ENCODE data around the gene MARK3.
A peak's percentile ranks its signal among the peaks of the same experiment; 100 is the strongest.

The MARK3 gene

DNA sequence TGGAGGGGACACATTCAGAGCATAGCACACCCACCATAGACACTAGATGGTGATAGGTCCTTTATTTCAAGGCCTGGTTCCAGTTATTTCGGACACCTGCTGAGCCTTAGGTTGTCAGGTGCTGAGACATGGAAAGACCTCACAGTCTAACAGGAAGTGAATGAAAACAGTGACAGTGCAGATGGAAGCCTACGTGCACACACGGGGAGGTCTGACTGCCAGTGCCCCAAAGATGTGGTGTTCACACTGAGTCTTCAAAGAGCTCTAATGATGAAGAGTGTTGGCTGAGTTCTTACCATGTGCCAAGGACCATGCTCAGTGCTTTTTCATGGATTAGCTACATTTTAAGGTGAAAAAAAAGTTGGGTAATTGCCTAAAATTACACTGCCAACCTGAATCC lies 90.8 kb downstream of the MARK3 start:
- Histone ChIP-seq H3K27ac (ENCODE audit: low read depth, low read length) (no peak overlapping the region), H3K36me3 (ENCODE audit: control insufficient read depth in 5 of 5, insufficient read depth in 5 of 5, low read length in 5 of 5) (peaks cover 18 to 72% (median 51%) of the 10 kb centered on the region in 5 donors), H3K4me3 (ENCODE audit: low read depth in 1 of 5, low read length in 5 of 5) (no peak overlapping the region), H3K27me3 (ENCODE audit: control insufficient read depth in 5 of 5, insufficient read depth in 4 of 5, low read length in 5 of 5) (no peaks in the 10 kb centered on the region), H3K4me1 (ENCODE audit: control insufficient read depth in 5 of 5, insufficient read depth in 5 of 5, low read length in 5 of 5) (peaks cover 0 to 12% (median 4%) of the 10 kb centered on the region in 5 donors), H3K9ac (ENCODE audit: low read length in 5 of 5) (no peak overlapping the region), H3K9me3 (ENCODE audit: control insufficient read depth in 5 of 5, low read length in 5 of 5) (no peaks in the 10 kb centered on the region)

DNA sequence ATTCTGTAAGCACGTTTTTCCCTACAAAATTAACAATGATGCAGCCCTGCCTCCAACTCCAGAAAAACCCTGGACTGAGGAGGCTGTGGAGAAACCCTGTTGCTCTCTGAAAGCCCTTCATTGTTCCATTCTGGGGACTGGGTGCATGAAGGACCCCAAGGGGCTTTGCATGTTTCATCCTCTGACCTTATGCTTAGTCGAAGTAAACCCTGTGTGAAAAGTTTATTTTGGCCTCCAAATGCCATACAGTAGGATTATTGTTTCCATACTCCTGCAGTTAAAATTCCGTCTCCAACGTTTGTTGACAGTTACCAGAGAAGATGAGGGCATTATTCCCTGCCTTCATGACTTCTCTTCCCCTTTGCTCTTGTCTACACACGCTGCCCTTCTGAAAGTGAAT lies 91.4 kb downstream of the MARK3 start:
- peaks cover 0 to 12% (median 4%) of the 10 kb centered on the region in 5 donors for H3K4me1 ChIP-seq (ENCODE audit: control insufficient read depth in 5 of 5, insufficient read depth in 5 of 5, low read length in 5 of 5)
- H3K9ac ChIP-seq (ENCODE audit: low read length in 5 of 5), result no peak overlapping the region
- peaks cover 21 to 71% (median 47%) of the 10 kb centered on the region in 5 donors for H3K36me3 ChIP-seq (ENCODE audit: control insufficient read depth in 5 of 5, insufficient read depth in 5 of 5, low read length in 5 of 5)
- no peaks in the 10 kb centered on the region for H3K9me3 ChIP-seq (ENCODE audit: control insufficient read depth in 5 of 5, low read length in 5 of 5)
- H3K4me3 ChIP-seq (ENCODE audit: low read depth in 1 of 5, low read length in 5 of 5), result no peak overlapping the region
- H3K27ac ChIP-seq (ENCODE audit: low read depth, low read length), result no peak overlapping the region
- H3K27me3 ChIP-seq (ENCODE audit: control insufficient read depth in 5 of 5, insufficient read depth in 4 of 5, low read length in 5 of 5), result no peaks in the 10 kb centered on the region

DNA sequence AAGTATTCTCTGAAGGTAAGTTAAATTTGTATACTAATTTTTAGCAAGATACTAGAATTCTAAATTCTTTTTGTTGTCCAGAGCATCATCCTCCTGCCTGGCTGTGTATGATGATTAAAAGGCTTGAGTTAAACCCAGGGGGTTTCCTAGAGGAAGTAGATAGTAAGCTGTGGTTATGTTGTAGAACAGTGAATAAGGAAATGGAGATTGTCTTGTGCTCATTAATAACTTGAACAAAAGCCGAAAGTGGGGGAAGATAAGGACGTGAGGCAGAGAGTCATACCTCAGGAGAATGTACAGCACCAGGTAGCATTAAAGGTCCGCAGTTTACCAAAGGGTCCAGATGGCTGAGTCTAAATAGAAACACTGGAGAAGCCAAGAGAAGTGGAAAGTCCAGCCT lies 95.4 kb downstream of the MARK3 start:
- Histone ChIP-seq H3K9ac (ENCODE audit: low read length in 5 of 5) (no peak overlapping the region), H3K27ac (ENCODE audit: low read depth, low read length) (no peak overlapping the region), H3K27me3 (ENCODE audit: control insufficient read depth in 5 of 5, insufficient read depth in 4 of 5, low read length in 5 of 5) (no peaks in the 10 kb centered on the region), H3K36me3 (ENCODE audit: control insufficient read depth in 5 of 5, insufficient read depth in 5 of 5, low read length in 5 of 5) (peaks cover 27 to 67% (median 43%) of the 10 kb centered on the region in 5 donors), H3K4me3 (ENCODE audit: low read depth in 1 of 5, low read length in 5 of 5) (no peak overlapping the region), H3K4me1 (ENCODE audit: control insufficient read depth in 5 of 5, insufficient read depth in 5 of 5, low read length in 5 of 5) (no peaks in the 10 kb centered on the region), H3K9me3 (ENCODE audit: control insufficient read depth in 5 of 5, low read length in 5 of 5) (no peaks in the 10 kb centered on the region)

DNA sequence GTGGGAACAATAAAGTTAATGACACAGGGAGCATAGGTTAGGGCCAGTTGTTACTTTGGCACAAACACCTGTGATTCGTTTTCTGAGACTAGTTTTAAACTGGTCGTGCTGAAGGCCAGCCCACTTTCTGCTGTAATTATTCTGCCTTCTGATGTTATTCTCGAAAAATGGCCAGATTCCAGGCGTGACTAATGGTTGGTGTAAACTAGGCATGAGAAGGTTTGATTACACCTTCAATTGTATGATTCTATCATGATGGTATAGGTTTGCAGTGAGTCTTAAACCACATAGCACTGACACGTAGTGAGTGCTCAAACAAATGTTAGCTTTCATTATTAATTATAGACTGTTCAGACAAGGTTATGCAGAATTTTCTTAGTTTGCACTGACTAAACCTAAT lies 98.4 kb downstream of the MARK3 start:
- no peak overlapping the region for H3K9ac ChIP-seq (ENCODE audit: low read length in 5 of 5)
- H3K27ac ChIP-seq (ENCODE audit: low read depth, low read length), result no peak overlapping the region
- H3K27me3 ChIP-seq (ENCODE audit: control insufficient read depth in 5 of 5, insufficient read depth in 4 of 5, low read length in 5 of 5), result no peaks in the 10 kb centered on the region
- H3K4me3 ChIP-seq (ENCODE audit: low read depth in 1 of 5, low read length in 5 of 5), result no peak overlapping the region
- H3K36me3 ChIP-seq (ENCODE audit: control insufficient read depth in 5 of 5, insufficient read depth in 5 of 5, low read length in 5 of 5), result peaks cover 27 to 55% (median 36%) of the 10 kb centered on the region in 5 donors
- H3K9me3 ChIP-seq (ENCODE audit: control insufficient read depth in 5 of 5, low read length in 5 of 5), result no peaks in the 10 kb centered on the region
- no peaks in the 10 kb centered on the region for H3K4me1 ChIP-seq (ENCODE audit: control insufficient read depth in 5 of 5, insufficient read depth in 5 of 5, low read length in 5 of 5)

DNA sequence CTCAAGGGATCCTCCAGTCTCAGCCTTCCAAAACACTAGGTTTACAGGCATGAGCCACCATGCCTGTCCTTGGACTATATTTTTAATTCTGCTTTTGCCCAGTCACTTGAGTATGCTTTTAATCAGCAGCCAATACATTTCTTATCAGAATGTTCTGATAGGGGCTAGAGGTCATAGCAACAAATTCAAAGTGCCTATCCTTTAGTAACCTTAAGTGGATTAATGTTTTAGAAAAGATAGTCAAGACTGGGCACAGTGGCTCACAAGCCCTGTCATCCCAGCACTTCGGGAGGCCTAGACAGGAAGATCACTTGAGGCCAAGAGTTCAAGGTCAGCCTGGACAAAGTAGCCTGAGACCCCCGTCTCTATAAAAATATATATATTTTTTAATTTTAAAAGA lies 100.3 kb downstream of the MARK3 start:
- H3K4me3 ChIP-seq (ENCODE audit: low read depth in 1 of 5, low read length in 5 of 5), result no peak overlapping the region
- H3K9ac ChIP-seq (ENCODE audit: low read length in 5 of 5), result no peak overlapping the region
- H3K36me3 ChIP-seq (ENCODE audit: control insufficient read depth in 5 of 5, insufficient read depth in 5 of 5, low read length in 5 of 5), result peaks cover 27 to 56% (median 38%) of the 10 kb centered on the region in 5 donors

DNA sequence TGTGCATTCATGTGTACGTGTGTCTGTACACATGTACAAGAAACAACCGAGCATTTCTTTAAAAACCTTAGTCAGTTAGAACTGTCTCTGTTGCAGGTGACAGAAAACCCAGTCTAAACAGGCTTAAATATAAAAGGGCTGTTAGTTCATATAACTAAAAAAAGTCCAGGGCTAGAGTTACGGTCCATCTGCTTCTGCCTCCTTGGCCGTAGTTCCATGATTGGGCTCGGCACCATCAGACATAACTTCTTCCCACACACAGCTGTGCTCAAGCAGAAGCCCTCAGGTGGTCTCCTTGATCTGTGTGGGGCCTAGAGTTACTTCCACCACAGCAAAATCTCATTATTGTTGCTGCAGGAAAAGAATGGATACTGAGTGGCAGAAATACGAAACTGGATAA lies 102.9 kb downstream of the MARK3 start:
- Histone ChIP-seq H3K9ac (ENCODE audit: low read length in 5 of 5) (no peak overlapping the region), H3K9me3 (ENCODE audit: control insufficient read depth in 5 of 5, low read length in 5 of 5) (no peaks in the 10 kb centered on the region), H3K4me1 (ENCODE audit: control insufficient read depth in 5 of 5, insufficient read depth in 5 of 5, low read length in 5 of 5) (peaks cover 2 to 15% (median 7%) of the 10 kb centered on the region in 5 donors), H3K36me3 (ENCODE audit: control insufficient read depth in 5 of 5, insufficient read depth in 5 of 5, low read length in 5 of 5) (peaks cover 19 to 60% (median 37%) of the 10 kb centered on the region in 5 donors), H3K27ac (ENCODE audit: low read depth, low read length) (no peak overlapping the region), H3K4me3 (ENCODE audit: low read depth in 1 of 5, low read length in 5 of 5) (no peak overlapping the region), H3K27me3 (ENCODE audit: control insufficient read depth in 5 of 5, insufficient read depth in 4 of 5, low read length in 5 of 5) (no peaks in the 10 kb centered on the region)

More for the DNA sequence above, 100.3 kb downstream of the MARK3 start:
- Histone ChIP-seq H3K27me3 (ENCODE audit: control insufficient read depth in 5 of 5, insufficient read depth in 4 of 5, low read length in 5 of 5) (no peaks in the 10 kb centered on the region), H3K4me1 (ENCODE audit: control insufficient read depth in 5 of 5, insufficient read depth in 5 of 5, low read length in 5 of 5) (peaks cover 0 to 5% (median 0%) of the 10 kb centered on the region in 5 donors), H3K27ac (ENCODE audit: low read depth, low read length) (no peak overlapping the region), H3K9me3 (ENCODE audit: control insufficient read depth in 5 of 5, low read length in 5 of 5) (no peaks in the 10 kb centered on the region)

DNA sequence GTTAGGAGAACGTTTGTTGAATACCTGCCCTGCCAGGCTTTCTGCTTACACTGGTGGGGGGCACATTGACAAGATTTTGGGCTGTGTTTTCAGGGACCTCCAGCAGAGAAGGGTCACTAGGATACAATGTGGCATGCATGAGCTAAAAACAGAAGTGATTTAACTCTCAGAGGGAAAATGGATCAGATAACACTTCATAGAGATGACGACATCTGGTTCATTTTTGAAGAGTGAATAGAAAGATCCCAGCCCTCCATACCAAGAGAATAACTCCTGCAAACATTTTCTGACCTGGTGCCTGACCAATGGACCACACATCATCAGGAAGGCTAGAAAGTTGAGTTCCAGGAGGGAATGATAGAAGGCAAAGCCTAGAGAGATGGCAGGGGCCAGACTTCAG lies 103.7 kb downstream of the MARK3 start:
- Histone ChIP-seq H3K9ac (ENCODE audit: low read length in 5 of 5) (no peak overlapping the region), H3K36me3 (ENCODE audit: control insufficient read depth in 5 of 5, insufficient read depth in 5 of 5, low read length in 5 of 5) (peaks cover 11 to 58% (median 35%) of the 10 kb centered on the region in 5 donors), H3K9me3 (ENCODE audit: control insufficient read depth in 5 of 5, low read length in 5 of 5) (no peaks in the 10 kb centered on the region), H3K4me3 (ENCODE audit: low read depth in 1 of 5, low read length in 5 of 5) (no peak overlapping the region), H3K27me3 (ENCODE audit: control insufficient read depth in 5 of 5, insufficient read depth in 4 of 5, low read length in 5 of 5) (no peaks in the 10 kb centered on the region), H3K4me1 (ENCODE audit: control insufficient read depth in 5 of 5, insufficient read depth in 5 of 5, low read length in 5 of 5) (peaks cover 2 to 21% (median 8%) of the 10 kb centered on the region in 5 donors), H3K27ac (ENCODE audit: low read depth, low read length) (no peak overlapping the region)

DNA sequence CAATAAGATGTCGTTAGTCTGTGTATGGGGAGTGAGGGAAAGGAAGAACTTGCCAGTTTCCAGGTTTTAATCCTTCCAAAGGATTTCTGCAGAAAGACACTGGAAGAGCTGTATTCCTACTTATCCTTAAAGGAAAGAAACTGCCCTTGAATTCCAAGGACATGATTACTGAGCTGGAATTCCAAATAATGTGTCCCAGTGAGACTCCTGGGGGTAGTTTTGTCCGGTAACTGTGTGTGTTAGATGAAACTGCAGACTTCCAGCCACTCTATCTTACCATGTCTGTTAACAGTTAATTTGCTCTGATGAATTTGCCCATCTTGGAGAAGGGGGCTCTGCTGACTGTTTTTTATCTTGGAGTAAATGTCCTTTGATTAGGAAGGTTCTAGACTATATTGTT lies 104.4 kb downstream of the MARK3 start:
- no peaks in the 10 kb centered on the region for H3K9me3 ChIP-seq (ENCODE audit: control insufficient read depth in 5 of 5, low read length in 5 of 5)
- H3K4me1 ChIP-seq (ENCODE audit: control insufficient read depth in 5 of 5, insufficient read depth in 5 of 5, low read length in 5 of 5), result peaks cover 2 to 21% (median 8%) of the 10 kb centered on the region in 5 donors
- no peak overlapping the region for H3K27ac ChIP-seq (ENCODE audit: low read depth, low read length)
- no peaks in the 10 kb centered on the region for H3K27me3 ChIP-seq (ENCODE audit: control insufficient read depth in 5 of 5, insufficient read depth in 4 of 5, low read length in 5 of 5)
- H3K36me3 ChIP-seq (ENCODE audit: control insufficient read depth in 5 of 5, insufficient read depth in 5 of 5, low read length in 5 of 5), result peaks cover 11 to 60% (median 32%) of the 10 kb centered on the region in 5 donors
- H3K4me3 ChIP-seq (ENCODE audit: low read depth in 1 of 5, low read length in 5 of 5), result no peak overlapping the region
- H3K9ac ChIP-seq (ENCODE audit: low read length in 5 of 5), result no peak overlapping the region

DNA sequence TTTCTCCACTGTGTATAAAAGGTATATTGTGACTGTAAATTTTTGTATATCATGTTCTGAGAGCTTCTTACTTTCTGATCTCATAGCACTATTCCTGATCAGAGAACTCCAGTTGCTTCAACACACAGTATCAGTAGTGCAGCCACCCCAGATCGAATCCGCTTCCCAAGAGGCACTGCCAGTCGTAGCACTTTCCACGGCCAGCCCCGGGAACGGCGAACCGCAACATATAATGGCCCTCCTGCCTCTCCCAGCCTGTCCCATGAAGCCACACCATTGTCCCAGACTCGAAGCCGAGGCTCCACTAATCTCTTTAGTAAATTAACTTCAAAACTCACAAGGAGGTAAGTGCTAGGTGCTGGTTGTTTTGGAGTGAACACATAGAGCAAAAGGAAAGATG lies 106.5 kb downstream of the MARK3 start:
- Histone ChIP-seq H3K9me3 (ENCODE audit: control insufficient read depth in 5 of 5, low read length in 5 of 5) (no peaks in the 10 kb centered on the region), H3K4me3 (ENCODE audit: low read depth in 1 of 5, low read length in 5 of 5) (no peak overlapping the region), H3K4me1 (ENCODE audit: control insufficient read depth in 5 of 5, insufficient read depth in 5 of 5, low read length in 5 of 5) (peaks cover 2 to 38% (median 21%) of the 10 kb centered on the region in 5 donors), H3K9ac (ENCODE audit: low read length in 5 of 5) (no peak overlapping the region), H3K36me3 (ENCODE audit: control insufficient read depth in 5 of 5, insufficient read depth in 5 of 5, low read length in 5 of 5) (peaks cover 11 to 67% (median 44%) of the 10 kb centered on the region in 5 donors), H3K27ac (ENCODE audit: low read depth, low read length) (peak overlapping the region; percentile 84), H3K27me3 (ENCODE audit: control insufficient read depth in 5 of 5, insufficient read depth in 4 of 5, low read length in 5 of 5) (no peaks in the 10 kb centered on the region)

DNA sequence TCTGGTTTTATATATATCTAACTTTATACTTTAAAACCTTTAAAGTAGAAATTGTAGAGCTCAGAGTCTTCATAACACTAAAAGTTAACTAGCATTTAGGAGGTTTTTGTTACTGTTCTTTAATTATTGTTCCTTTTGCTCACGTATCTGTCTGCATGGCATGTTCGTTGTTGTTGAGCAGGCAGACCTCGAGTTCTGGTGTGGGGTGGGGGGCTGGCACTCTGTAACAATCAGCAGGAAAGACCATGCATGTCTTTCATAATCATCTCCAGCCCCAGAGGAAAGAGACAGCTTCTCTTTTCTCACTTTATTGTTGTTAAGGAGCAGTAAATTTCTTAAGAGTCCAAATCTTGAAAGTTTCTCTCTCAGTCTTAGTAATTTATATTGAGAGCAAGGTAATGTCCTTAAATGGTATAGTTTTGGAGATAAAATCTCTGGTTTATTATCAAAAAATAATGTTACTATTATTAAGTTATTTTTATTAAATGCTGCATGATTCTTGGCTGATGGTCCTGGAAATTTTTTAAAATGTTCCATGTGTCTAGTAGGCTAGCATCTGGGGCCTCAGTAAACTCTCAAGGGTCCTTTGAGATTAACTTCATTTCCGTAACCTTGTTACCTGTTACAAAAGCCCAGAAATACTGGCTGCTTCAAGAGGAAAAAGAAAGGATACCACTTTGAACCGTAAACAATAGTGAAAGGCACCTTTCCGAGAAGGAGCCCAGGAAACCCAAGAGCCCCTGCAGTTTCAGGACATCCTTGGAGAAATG lies 107.1 kb downstream of the MARK3 start:
- no peaks in the 10 kb centered on the region for H3K9me3 ChIP-seq (ENCODE audit: control insufficient read depth in 5 of 5, low read length in 5 of 5)
- H3K4me1 ChIP-seq (ENCODE audit: control insufficient read depth in 5 of 5, insufficient read depth in 5 of 5, low read length in 5 of 5), result peaks cover 2 to 38% (median 21%) of the 10 kb centered on the region in 5 donors
- H3K27me3 ChIP-seq (ENCODE audit: control insufficient read depth in 5 of 5, insufficient read depth in 4 of 5, low read length in 5 of 5), result no peaks in the 10 kb centered on the region
- peaks cover 11 to 66% (median 44%) of the 10 kb centered on the region in 5 donors for H3K36me3 ChIP-seq (ENCODE audit: control insufficient read depth in 5 of 5, insufficient read depth in 5 of 5, low read length in 5 of 5)
- no peak overlapping the region for H3K9ac ChIP-seq (ENCODE audit: low read length in 5 of 5)
- H3K4me3 ChIP-seq (ENCODE audit: low read depth in 1 of 5, low read length in 5 of 5), result no peak overlapping the region
- H3K27ac ChIP-seq (ENCODE audit: low read depth, low read length), result peak overlapping the region; percentile 84
